ENCODE data around the gene SENP6.

SENP6 gene

DNA sequence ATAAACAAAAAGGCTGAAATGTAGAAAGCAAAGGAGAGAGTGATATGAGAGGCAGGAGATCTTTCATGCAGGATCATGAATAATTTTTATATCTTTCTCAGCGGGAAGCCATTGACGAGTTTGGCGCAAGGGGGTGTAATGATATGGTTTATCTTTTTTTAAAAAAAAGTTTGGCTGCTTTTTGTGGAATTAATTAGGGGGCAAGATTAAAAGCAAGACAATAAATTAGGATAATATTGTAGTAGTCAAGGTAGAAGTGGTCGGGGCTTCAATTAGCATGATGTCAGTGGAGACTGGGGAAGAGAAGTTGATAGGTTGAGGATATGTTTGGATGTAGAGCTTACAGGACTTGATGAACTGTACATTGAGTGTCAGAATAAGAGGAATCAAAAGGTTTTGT, 4.0 kb downstream of the SENP6 start:
- Histone ChIP-seq H3K36me3 (ENCODE audit: control insufficient read depth in 5 of 5, insufficient read depth in 5 of 5, low read length in 5 of 5) (no peaks in the 10 kb centered on the region), H3K27ac (ENCODE audit: low read depth, low read length) (no peak overlapping the region), H3K9ac (ENCODE audit: low read length in 5 of 5) (no peak overlapping the region), H3K4me1 (ENCODE audit: control insufficient read depth in 5 of 5, insufficient read depth in 5 of 5, low read length in 5 of 5) (peaks cover 0 to 52% (median 47%) of the 10 kb centered on the region in 5 donors), H3K4me3 (ENCODE audit: low read depth in 1 of 5, low read length in 5 of 5) (no peak overlapping the region), H3K9me3 (ENCODE audit: control insufficient read depth in 5 of 5, low read length in 5 of 5) (no peaks in the 10 kb centered on the region), H3K27me3 (ENCODE audit: control insufficient read depth in 5 of 5, insufficient read depth in 4 of 5, low read length in 5 of 5) (no peaks in the 10 kb centered on the region)

DNA sequence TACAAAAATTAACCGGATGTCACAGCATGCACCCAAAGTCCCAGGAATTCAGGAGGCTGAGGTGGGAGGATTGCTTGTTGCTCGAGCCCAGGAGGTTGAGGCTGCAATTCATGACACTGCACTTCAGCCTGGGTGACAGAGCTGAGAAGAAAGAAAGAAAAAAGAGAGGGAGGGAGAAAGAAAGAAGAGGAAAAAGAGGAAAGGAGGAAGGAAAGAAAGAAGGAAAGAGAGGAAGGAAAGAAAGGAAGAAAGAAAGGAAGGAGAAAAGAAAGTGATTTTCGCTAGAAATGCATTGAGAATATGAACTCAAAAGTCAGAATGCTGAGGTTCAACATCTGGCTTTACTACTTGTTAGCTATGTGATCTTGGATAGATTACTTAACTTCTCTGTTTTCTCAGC, 6.6 kb downstream of the SENP6 start:
- H3K27ac ChIP-seq (ENCODE audit: low read depth, low read length), result no peak overlapping the region
- H3K27me3 ChIP-seq (ENCODE audit: control insufficient read depth in 5 of 5, insufficient read depth in 4 of 5, low read length in 5 of 5), result no peaks in the 10 kb centered on the region
- H3K4me3 ChIP-seq (ENCODE audit: low read depth in 1 of 5, low read length in 5 of 5), result no peak overlapping the region
- no peaks in the 10 kb centered on the region for H3K9me3 ChIP-seq (ENCODE audit: control insufficient read depth in 5 of 5, low read length in 5 of 5)
- H3K4me1 ChIP-seq (ENCODE audit: control insufficient read depth in 5 of 5, insufficient read depth in 5 of 5, low read length in 5 of 5), result peaks cover 0 to 65% (median 57%) of the 10 kb centered on the region in 5 donors
- no peaks in the 10 kb centered on the region for H3K36me3 ChIP-seq (ENCODE audit: control insufficient read depth in 5 of 5, insufficient read depth in 5 of 5, low read length in 5 of 5)
- no peak overlapping the region for H3K9ac ChIP-seq (ENCODE audit: low read length in 5 of 5)

DNA sequence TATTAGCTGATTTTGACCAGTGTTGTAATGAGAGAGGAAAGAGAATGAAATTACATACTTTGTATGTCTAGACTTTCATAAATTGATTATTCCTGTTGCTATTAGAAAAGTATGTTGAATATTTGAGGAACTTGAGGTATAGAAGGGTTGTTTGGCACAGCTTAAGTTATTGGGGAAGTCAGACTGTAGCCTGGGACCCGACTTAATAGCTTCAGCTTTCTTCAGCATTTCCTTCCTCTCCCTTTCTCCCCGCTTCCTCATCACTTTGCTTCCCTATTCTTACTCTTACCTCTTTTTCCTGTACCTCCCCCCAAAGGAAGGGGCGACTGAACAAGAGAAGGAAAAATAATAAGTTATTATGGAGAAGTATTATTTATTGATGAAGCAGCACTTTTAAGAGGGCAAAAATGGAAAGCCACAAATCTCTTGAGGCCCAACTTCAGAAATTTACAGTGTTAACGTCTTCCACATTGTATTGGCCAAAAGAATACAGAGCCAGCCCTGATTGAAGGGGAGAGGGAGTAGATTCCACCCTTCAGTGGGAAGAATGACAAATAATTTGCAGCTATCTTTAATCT, 7.4 kb downstream of the SENP6 start:
- Histone ChIP-seq H3K9me3 (ENCODE audit: control insufficient read depth in 5 of 5, low read length in 5 of 5) (no peaks in the 10 kb centered on the region), H3K4me3 (ENCODE audit: low read depth in 1 of 5, low read length in 5 of 5) (no peak overlapping the region), H3K4me1 (ENCODE audit: control insufficient read depth in 5 of 5, insufficient read depth in 5 of 5, low read length in 5 of 5) (peaks cover 0 to 61% (median 56%) of the 10 kb centered on the region in 5 donors), H3K9ac (ENCODE audit: low read length in 5 of 5) (peak overlapping the region in 1 of 5 donors; percentile 5), H3K27me3 (ENCODE audit: control insufficient read depth in 5 of 5, insufficient read depth in 4 of 5, low read length in 5 of 5) (no peaks in the 10 kb centered on the region), H3K36me3 (ENCODE audit: control insufficient read depth in 5 of 5, insufficient read depth in 5 of 5, low read length in 5 of 5) (no peaks in the 10 kb centered on the region), H3K27ac (ENCODE audit: low read depth, low read length) (no peak overlapping the region)

DNA sequence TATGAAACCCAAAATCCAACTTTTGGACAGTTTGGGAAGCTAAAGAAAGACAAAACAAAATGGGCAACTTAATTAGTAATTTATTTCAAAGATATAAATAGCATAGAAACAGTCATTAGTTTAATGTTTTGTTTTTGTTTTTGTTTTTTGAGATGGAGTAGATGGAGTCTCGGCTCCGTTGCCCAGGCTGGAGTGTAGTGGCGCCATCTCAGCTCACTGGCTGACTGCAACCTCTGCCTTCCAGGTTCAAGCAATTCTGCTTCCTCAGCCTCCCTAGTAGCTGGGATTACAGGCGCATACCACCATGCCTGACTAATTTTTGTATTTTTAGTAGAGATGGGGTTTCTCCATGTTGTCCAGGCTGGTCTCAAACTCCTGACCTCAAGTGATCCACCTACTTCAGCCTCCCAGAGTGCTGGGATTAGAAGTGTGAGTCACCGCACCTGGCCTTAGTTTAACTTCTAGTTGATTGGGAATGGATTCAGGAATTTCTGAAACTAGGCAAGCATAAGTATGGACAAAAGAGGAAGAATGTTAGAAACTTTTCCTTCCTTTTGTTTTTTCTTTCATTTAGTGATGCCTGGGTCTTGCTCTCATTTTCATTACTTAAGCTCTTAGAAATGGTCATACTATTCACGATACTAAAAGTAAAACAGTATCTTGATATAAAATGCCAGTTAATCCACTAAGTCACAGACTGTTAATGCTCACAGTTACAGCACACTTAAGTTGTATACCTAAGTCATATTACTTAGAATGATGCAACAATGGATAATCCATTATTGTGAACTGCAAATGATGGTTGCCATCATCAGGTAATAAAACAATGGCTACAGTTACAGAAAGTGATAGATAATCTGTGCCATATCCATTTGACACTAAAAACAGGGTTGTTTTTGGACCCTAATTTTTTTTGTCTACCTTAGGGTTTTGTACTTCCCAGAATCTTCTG, 8.2 kb downstream of the SENP6 start:
- Histone ChIP-seq H3K4me1 (ENCODE audit: control insufficient read depth in 5 of 5, insufficient read depth in 5 of 5, low read length in 5 of 5) (peaks cover 0 to 63% (median 54%) of the 10 kb centered on the region in 5 donors), H3K9me3 (ENCODE audit: control insufficient read depth in 5 of 5, low read length in 5 of 5) (no peaks in the 10 kb centered on the region), H3K36me3 (ENCODE audit: control insufficient read depth in 5 of 5, insufficient read depth in 5 of 5, low read length in 5 of 5) (no peaks in the 10 kb centered on the region), H3K9ac (ENCODE audit: low read length in 5 of 5) (no peak overlapping the region), H3K27me3 (ENCODE audit: control insufficient read depth in 5 of 5, insufficient read depth in 4 of 5, low read length in 5 of 5) (no peaks in the 10 kb centered on the region), H3K4me3 (ENCODE audit: low read depth in 1 of 5, low read length in 5 of 5) (no peak overlapping the region), H3K27ac (ENCODE audit: low read depth, low read length) (no peak overlapping the region)

DNA sequence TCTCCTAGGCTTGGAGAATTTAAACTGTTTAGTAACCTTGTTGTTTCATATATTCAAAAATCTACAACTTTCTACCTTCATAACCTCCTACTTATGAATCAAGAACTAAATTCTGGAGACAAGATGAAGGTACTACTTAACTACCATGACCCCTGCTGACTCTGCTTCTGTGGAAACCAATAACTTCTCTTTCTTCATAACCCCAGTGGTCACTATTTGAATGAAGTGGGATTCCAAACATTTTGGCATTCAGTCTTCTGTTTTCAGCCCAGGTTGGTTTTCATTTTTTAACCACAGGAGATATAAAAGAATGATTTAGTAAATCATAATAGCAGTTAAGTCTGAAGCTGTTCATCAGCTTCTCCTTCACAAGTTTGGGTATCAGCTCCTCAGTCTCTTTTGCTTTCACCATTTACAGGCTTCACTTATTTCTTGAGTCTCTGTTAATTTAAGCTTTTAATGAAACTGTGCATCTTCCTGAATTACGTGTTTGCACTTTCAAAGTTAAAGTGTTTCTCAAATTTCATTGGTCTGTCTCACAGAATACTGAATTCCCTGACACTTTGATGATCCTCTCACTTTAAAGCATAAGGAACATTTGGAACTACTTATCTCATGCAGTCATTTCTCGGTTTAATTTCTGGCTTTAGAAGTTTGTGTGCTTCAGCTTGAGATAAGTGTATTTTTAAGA, 9.5 kb downstream of the SENP6 start:
- Histone ChIP-seq H3K27ac (ENCODE audit: low read depth, low read length) (no peak overlapping the region), H3K4me1 (ENCODE audit: control insufficient read depth in 5 of 5, insufficient read depth in 5 of 5, low read length in 5 of 5) (peaks cover 0 to 64% (median 54%) of the 10 kb centered on the region in 5 donors), H3K9ac (ENCODE audit: low read length in 5 of 5) (no peak overlapping the region), H3K27me3 (ENCODE audit: control insufficient read depth in 5 of 5, insufficient read depth in 4 of 5, low read length in 5 of 5) (no peaks in the 10 kb centered on the region), H3K9me3 (ENCODE audit: control insufficient read depth in 5 of 5, low read length in 5 of 5) (no peaks in the 10 kb centered on the region), H3K36me3 (ENCODE audit: control insufficient read depth in 5 of 5, insufficient read depth in 5 of 5, low read length in 5 of 5) (no peaks in the 10 kb centered on the region), H3K4me3 (ENCODE audit: low read depth in 1 of 5, low read length in 5 of 5) (no peak overlapping the region)

DNA sequence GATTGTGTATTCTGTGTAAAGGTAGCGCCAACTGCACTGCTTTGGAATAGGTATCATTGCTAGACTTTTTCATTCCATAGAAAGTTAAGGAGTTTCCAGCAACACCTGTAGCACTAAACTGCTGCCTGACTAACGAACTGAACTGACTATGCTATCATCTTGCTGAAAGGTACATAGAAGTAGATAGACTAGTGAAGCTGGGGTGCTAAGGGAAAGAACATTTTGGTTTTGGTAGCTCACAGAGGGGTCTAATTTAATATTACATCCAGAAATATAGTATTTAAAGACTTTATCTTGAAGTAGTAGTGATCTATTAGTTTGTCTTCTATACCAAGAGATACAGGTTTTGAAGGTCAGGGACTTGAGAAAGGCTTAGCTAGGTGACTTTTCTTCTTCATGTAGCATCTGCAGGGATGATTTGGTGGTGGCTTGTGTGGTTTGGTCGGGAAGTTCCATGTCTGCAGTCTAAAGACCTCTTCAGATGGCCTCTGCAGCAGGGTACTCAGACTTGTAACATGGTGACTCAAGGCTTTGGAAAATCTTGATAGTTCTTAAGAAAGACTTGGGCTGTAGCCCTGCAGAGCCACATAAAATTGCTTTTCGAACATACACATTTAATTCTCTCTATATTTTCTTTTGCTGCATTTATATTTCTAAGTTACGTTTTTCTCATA, 10.2 kb downstream of the SENP6 start:
- no peak overlapping the region for H3K27ac ChIP-seq (ENCODE audit: low read depth, low read length)

DNA sequence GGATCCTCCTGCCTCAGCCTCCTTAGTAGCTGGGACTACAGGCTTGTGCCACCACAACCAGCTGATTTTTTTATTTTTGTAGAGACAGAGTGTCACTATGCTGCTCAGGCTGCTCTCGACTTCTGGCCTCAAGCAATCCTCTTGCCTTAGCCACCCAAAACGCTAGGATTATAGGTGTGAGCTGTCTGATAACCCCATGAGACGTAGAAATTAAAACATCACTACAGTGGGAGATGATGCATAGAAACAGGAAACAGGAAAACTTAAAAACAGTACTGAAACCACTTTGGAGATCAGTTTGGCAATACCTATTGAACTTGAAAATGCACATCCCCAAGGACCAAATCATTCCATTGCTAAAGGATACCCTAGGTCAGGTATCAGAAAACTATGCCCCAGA, 10.8 kb downstream of the SENP6 start:
- Histone ChIP-seq H3K36me3 (ENCODE audit: control insufficient read depth in 5 of 5, insufficient read depth in 5 of 5, low read length in 5 of 5) (no peaks in the 10 kb centered on the region), H3K4me3 (ENCODE audit: low read depth in 1 of 5, low read length in 5 of 5) (no peak overlapping the region), H3K27me3 (ENCODE audit: control insufficient read depth in 5 of 5, insufficient read depth in 4 of 5, low read length in 5 of 5) (no peaks in the 10 kb centered on the region), H3K27ac (ENCODE audit: low read depth, low read length) (peak overlapping the region; percentile 35), H3K9me3 (ENCODE audit: control insufficient read depth in 5 of 5, low read length in 5 of 5) (no peaks in the 10 kb centered on the region), H3K9ac (ENCODE audit: low read length in 5 of 5) (no peak overlapping the region), H3K4me1 (ENCODE audit: control insufficient read depth in 5 of 5, insufficient read depth in 5 of 5, low read length in 5 of 5) (peaks cover 0 to 64% (median 50%) of the 10 kb centered on the region in 5 donors)

More for the DNA sequence above, 10.2 kb downstream of the SENP6 start:
- Histone ChIP-seq H3K36me3 (ENCODE audit: control insufficient read depth in 5 of 5, insufficient read depth in 5 of 5, low read length in 5 of 5) (no peaks in the 10 kb centered on the region), H3K4me1 (ENCODE audit: control insufficient read depth in 5 of 5, insufficient read depth in 5 of 5, low read length in 5 of 5) (peaks cover 0 to 64% (median 54%) of the 10 kb centered on the region in 5 donors), H3K4me3 (ENCODE audit: low read depth in 1 of 5, low read length in 5 of 5) (no peak overlapping the region), H3K9me3 (ENCODE audit: control insufficient read depth in 5 of 5, low read length in 5 of 5) (no peaks in the 10 kb centered on the region), H3K27me3 (ENCODE audit: control insufficient read depth in 5 of 5, insufficient read depth in 4 of 5, low read length in 5 of 5) (no peaks in the 10 kb centered on the region), H3K9ac (ENCODE audit: low read length in 5 of 5) (no peak overlapping the region)

DNA sequence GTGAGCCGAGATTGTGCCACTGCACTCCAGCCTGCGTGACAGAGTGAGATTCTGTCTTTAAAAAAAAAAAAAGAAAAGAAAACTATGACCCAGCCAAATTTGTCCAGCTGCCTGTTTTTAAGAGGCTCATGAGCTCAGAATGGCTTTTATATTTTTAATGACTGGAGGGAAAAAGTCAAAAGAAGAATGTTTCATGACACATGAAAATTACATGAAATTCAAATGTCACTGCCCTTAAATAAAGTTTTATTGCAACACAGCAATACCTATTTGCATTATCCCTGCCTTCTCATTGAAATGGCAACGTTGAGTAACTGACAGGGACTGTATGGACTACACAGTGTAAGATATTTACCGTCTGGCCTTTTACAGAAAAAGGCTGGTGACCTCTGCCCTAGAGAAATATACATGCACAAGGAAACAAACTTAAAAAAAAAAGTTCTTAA, 11.4 kb downstream of the SENP6 start:
- peak overlapping the region; percentile 35 for H3K27ac ChIP-seq (ENCODE audit: low read depth, low read length)
- no peak overlapping the region for H3K9ac ChIP-seq (ENCODE audit: low read length in 5 of 5)
- peaks cover 0 to 2% (median 0%) of the 10 kb centered on the region in 5 donors for H3K36me3 ChIP-seq (ENCODE audit: control insufficient read depth in 5 of 5, insufficient read depth in 5 of 5, low read length in 5 of 5)
- H3K4me1 ChIP-seq (ENCODE audit: control insufficient read depth in 5 of 5, insufficient read depth in 5 of 5, low read length in 5 of 5), result peaks cover 0 to 59% (median 50%) of the 10 kb centered on the region in 5 donors
- H3K9me3 ChIP-seq (ENCODE audit: control insufficient read depth in 5 of 5, low read length in 5 of 5), result no peaks in the 10 kb centered on the region
- H3K4me3 ChIP-seq (ENCODE audit: low read depth in 1 of 5, low read length in 5 of 5), result no peak overlapping the region
- no peaks in the 10 kb centered on the region for H3K27me3 ChIP-seq (ENCODE audit: control insufficient read depth in 5 of 5, insufficient read depth in 4 of 5, low read length in 5 of 5)

DNA sequence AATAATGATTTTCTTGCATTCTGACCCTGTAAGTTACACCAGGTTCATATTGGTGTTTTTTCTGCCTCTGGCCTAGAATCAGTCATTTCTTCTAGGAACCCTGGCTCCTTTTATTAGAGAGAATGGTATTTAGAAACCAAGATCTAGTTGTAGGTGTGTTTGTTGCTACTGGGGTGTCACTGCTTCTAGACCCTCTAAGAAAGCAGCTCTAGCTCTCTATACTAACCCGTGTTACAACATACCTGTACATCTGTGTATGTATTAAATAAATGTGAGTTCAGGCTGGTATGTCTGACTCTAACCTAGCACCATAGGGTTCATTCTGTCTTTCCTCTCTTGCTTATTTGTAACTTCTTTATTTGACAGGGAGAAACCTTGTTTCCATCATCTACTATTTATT, 16.8 kb downstream of the SENP6 start:
- no peak overlapping the region for H3K9ac ChIP-seq (ENCODE audit: low read length in 5 of 5)
- H3K27ac ChIP-seq (ENCODE audit: low read depth, low read length), result no peak overlapping the region
- peaks cover 2 to 35% (median 24%) of the 10 kb centered on the region in 5 donors for H3K4me1 ChIP-seq (ENCODE audit: control insufficient read depth in 5 of 5, insufficient read depth in 5 of 5, low read length in 5 of 5)
- H3K9me3 ChIP-seq (ENCODE audit: control insufficient read depth in 5 of 5, low read length in 5 of 5), result peaks cover 0 to 4% (median 0%) of the 10 kb centered on the region in 5 donors
- H3K27me3 ChIP-seq (ENCODE audit: control insufficient read depth in 5 of 5, insufficient read depth in 4 of 5, low read length in 5 of 5), result no peaks in the 10 kb centered on the region
- no peak overlapping the region for H3K4me3 ChIP-seq (ENCODE audit: low read depth in 1 of 5, low read length in 5 of 5)
- peaks cover 0 to 2% (median 0%) of the 10 kb centered on the region in 5 donors for H3K36me3 ChIP-seq (ENCODE audit: control insufficient read depth in 5 of 5, insufficient read depth in 5 of 5, low read length in 5 of 5)

Measured in subcutaneous abdominal adipose tissue (tissue), 5 donors.